GM19395 (cell line): Measurements from ENCODE around the gene AS3MT.
"Not testable (repeated sequence)": the region's sequence is repeated elsewhere in the genome, so short reads cannot be mapped to it uniquely, and the experiment has no call there.

Experiments used
- ATAC-seq: cut with Tn5 transposase; IDR thresholded peaks from one replicate; pipeline ENCODE4 v1.9.1; 2021; ENCODE audit warnings: mild to moderate bottlenecking, moderate library complexity; ENCODE audit not compliant: unreplicated experiment

The AS3MT gene

GRCh38 chr10:102855731-102856436 is 13.4 kb upstream of the AS3MT start:
- ATAC-seq: not testable (repeated sequence)

GRCh38 chr10:102856758-102857424 is 12.4 kb upstream of the AS3MT start:
- no peak for ATAC-seq

- no peak for ATAC-seq
Observed at GRCh38 chr10:102859911-102860310, 9.4 kb upstream of the AS3MT start.

- ATAC-seq: no peak
Observed at GRCh38 chr10:102863660-102864059, 5.6 kb upstream of the AS3MT start.

GRCh38 chr10:102865620-102866019 is 3.6 kb upstream of the AS3MT start:
- no peak for ATAC-seq

- no peak for ATAC-seq
Observed at GRCh38 chr10:102868911-102869257, 386 bp upstream of the AS3MT start.

- no peak for ATAC-seq
Observed at GRCh38 chr10:102870221-102870620, 951 bp downstream of the AS3MT start.

- no peak for ATAC-seq
Observed at GRCh38 chr10:102872163-102872562, 2.9 kb downstream of the AS3MT start.

- ATAC-seq: no peak
Observed at GRCh38 chr10:102876747-102877153, 7.5 kb downstream of the AS3MT start.

GRCh38 chr10:102878629-102879028 is 9.4 kb downstream of the AS3MT start:
- no peak for ATAC-seq

GRCh38 chr10:102880256-102880655 is 11.0 kb downstream of the AS3MT start:
- no peak for ATAC-seq

- no peak for ATAC-seq
Observed at GRCh38 chr10:102888048-102888447, 18.8 kb downstream of the AS3MT start.

- ATAC-seq: no peak
Observed at GRCh38 chr10:102894466-102895213, 25.4 kb downstream of the AS3MT start.

- no peak for ATAC-seq
Observed at GRCh38 chr10:102900006-102900405, 30.7 kb downstream of the AS3MT start.

- no peak for ATAC-seq
Observed at GRCh38 chr10:102904346-102904745, 35.1 kb downstream of the AS3MT start.

GRCh38 chr10:102906507-102906906 is 37.2 kb downstream of the AS3MT start:
- ATAC-seq: no peak

- ATAC-seq: no peak
Observed at GRCh38 chr10:102914781-102915180, 45.5 kb downstream of the AS3MT start.

- ATAC-seq: no peak
Observed at GRCh38 chr10:102916173-102916572, 46.9 kb downstream of the AS3MT start.

GRCh38 chr10:102917314-102917961 is 48.2 kb downstream of the AS3MT start:
- ATAC-seq: peak; percentile 43

GRCh38 chr10:102917962-102918816 is 48.9 kb downstream of the AS3MT start, which contains the start of gene CNNM2:
TSS of gene CNNM2 (plus strand) at chr10:102918294. CDS start at chr10:102918481, 187 bp downstream.
- ATAC-seq: peak; percentile 92
